HCT116 (cell line): Measurements from ENCODE around the gene TMEM80. TPM values are rescaled to one million over a fixed set of nuclear protein-coding genes. Genes with fewer than 3 reads are reported as not detected.

ENCODE experiments used
- ATAC-seq: fragments of 200-7000 bp; cut with Tn5 transposase; 2 replicates; pipeline ENCODE4 v1.9.1; 2020; ENCODE audit warnings: mild to moderate bottlenecking, moderate library complexity
- BruUV-seq: library from RNA; stranded (reverse); fragments of 400-500 nt; replicated peaks from 2 replicates; lab custom pipeline; 2021; lab: Mats Ljungman, UMichigan
- CTCF ChIA-PET: fragments of 300-600 bp; sonication (Branson Sonifier 250); formaldehyde crosslinking; loops from one replicate; lab custom pipeline; 2021; ENCODE audit warnings: antibody characterized with exemption; lab: Charles Lee
- POLR2A ChIA-PET: fragments of 300-600, 350-600 bp; sonication (Branson Sonifier 250); formaldehyde crosslinking; loops from one replicate; lab custom pipeline; 2021; ENCODE audit warnings: antibody characterized with exemption; lab: Charles Lee
- RAD21 ChIA-PET, 2 experiments: fragments of 300-600 bp; sonication (Branson Sonifier 250); formaldehyde crosslinking; loops; one replicate each; lab custom pipeline; 2023; ENCODE audit warnings: low total read pairs in 2 of 2; ENCODE audit not compliant: uncharacterized antibody in 2 of 2, unreplicated experiment in 2 of 2, low non-redundant PET in 1 of 2; lab: Charles Lee
- DNase-seq: peaks from one replicate; pipeline ENCODE4 v3.0.0-alpha.2; 2010; ENCODE audit warnings: low read depth, low spot score
- H2AFZ ChIP-seq: fragments of 200-600 bp; shearing (Covaris generic), sonication (generic); 2 replicates; pipeline ENCODE4 v1.6.1; 2017; ENCODE audit warnings: low read depth, mixed run types, mixed read lengths, antibody characterized with exemption, low read length; ENCODE audit not compliant: poor library complexity, severe bottlenecking
- H3K27ac ChIP-seq: 2 replicates; pipeline ENCODE4 v1.5.1; 2012; ENCODE audit warnings: low read depth, low read length
- H3K27me3 ChIP-seq: fragments of 200-600 bp; sonication (generic); 2 replicates; pipeline ENCODE4 v1.6.1; 2016; ENCODE audit warnings: mixed run types, low read length, mixed read lengths; ENCODE audit not compliant: insufficient read depth
- H3K36me3 ChIP-seq, 2 experiments: fragments of 200-500 bp in 1 of 2; fragments of 200-600 bp in 1 of 2; sonication (Bioruptor generic) in 1 of 2; sonication (generic) in 1 of 2; 2 replicates each; pipeline versions ENCODE4 v1.5.1 to v1.6.1; 2014 to 2016; ENCODE audit warnings: low read length in 2 of 2, inconsistent platforms in 1 of 2, mixed read lengths in 1 of 2, mixed run types in 1 of 2; ENCODE audit not compliant: insufficient read depth in 2 of 2, control insufficient read depth in 1 of 2
- H3K4me1 ChIP-seq, 2 experiments: fragments of 200-600 bp in 1 of 2; sonication (generic) in 1 of 2; 2 replicates each; pipeline versions ENCODE4 v1.5.1 to v1.6.1; 2012 to 2017; ENCODE audit warnings: low read length in 2 of 2, inconsistent platforms in 1 of 2, mild to moderate bottlenecking in 1 of 2, mixed read lengths in 1 of 2, mixed run types in 1 of 2, moderate library complexity in 1 of 2; ENCODE audit not compliant: insufficient read depth in 2 of 2, control insufficient read depth in 1 of 2
- H3K4me2 ChIP-seq: fragments of 200-600 bp; sonication (generic); 2 replicates; pipeline ENCODE4 v1.6.1; 2017; ENCODE audit warnings: mixed run types, low read length, mixed read lengths
- H3K4me3 ChIP-seq, 2 experiments: fragments of 200-600 bp in 1 of 2; sonication (generic) in 1 of 2; replicated peaks in 1 of 2; 2 replicates each; pipeline ENCODE4 v1.5.1; 2011 to 2016; ENCODE audit warnings: low read length in 2 of 2, control low read depth in 1 of 2, low read depth in 1 of 2, mild to moderate bottlenecking in 1 of 2, mixed read lengths in 1 of 2, mixed run types in 1 of 2
- H3K79me2 ChIP-seq: fragments of 200-600 bp; sonication (generic); 2 replicates; pipeline ENCODE4 v1.6.1; 2017; ENCODE audit warnings: mild to moderate bottlenecking, mixed run types, low read length, moderate library complexity, mixed read lengths; ENCODE audit not compliant: insufficient read depth
- H3K9ac ChIP-seq: fragments of 200-600 bp; sonication (generic); 2 replicates; pipeline ENCODE4 v1.6.1; 2016; ENCODE audit warnings: low read length, mixed read lengths
- H3K9me2 ChIP-seq: fragments of 200-600 bp; sonication (generic), shearing (Covaris generic); 2 replicates; pipeline ENCODE4 v1.6.1; 2017; ENCODE audit warnings: mixed run types, mild to moderate bottlenecking, moderate library complexity; ENCODE audit not compliant: insufficient read depth
- H3K9me3 ChIP-seq, 2 experiments: fragments of 200-500 bp in 1 of 2; fragments of 200-600 bp in 1 of 2; sonication (Bioruptor generic) in 1 of 2; sonication (generic) in 1 of 2; 2 replicates each; pipeline ENCODE4 v1.6.1; 2014 to 2017; ENCODE audit warnings: low read length in 2 of 2, mixed read lengths in 2 of 2, inconsistent platforms in 1 of 2, low read depth in 1 of 2, mild to moderate bottlenecking in 1 of 2, mixed run types in 1 of 2, moderate library complexity in 1 of 2; ENCODE audit not compliant: control insufficient read depth in 1 of 2, insufficient read depth in 1 of 2
- H4K20me1 ChIP-seq: fragments of 200-600 bp; sonication (generic), shearing (Covaris generic); 2 replicates; pipeline ENCODE4 v1.6.1; 2017; ENCODE audit warnings: mixed run types, mild to moderate bottlenecking, moderate library complexity; ENCODE audit not compliant: insufficient read depth
- CBX3 ChIP-seq: IDR thresholded peaks from 2 replicates; pipeline ENCODE4 v1.6.1; 2012; ENCODE audit warnings: low read depth
- EGR1 ChIP-seq: IDR thresholded peaks from 2 replicates; pipeline ENCODE4 v1.6.1; 2012; ENCODE audit warnings: low read depth
- ELF1 ChIP-seq: IDR thresholded peaks from 2 replicates; pipeline ENCODE4 v1.6.1; 2012; ENCODE audit warnings: low read depth, borderline replicate concordance
- FOSL1 ChIP-seq: IDR thresholded peaks from 2 replicates; pipeline ENCODE4 v1.6.1; 2012; ENCODE audit warnings: low read depth
- JUND ChIP-seq: IDR thresholded peaks from 2 replicates; pipeline ENCODE4 v1.6.1; 2012
- RAD21 ChIP-seq: IDR thresholded peaks from 2 replicates; pipeline ENCODE4 v1.6.1; 2012; ENCODE audit warnings: low read depth, mild to moderate bottlenecking
- REST ChIP-seq: IDR thresholded peaks from 2 replicates; pipeline ENCODE4 v1.6.1; 2012; ENCODE audit warnings: low read depth
- intact Hi-C: fragments of 100-400 bp; cut with micrococcal nuclease; formaldehyde crosslinking; loops from 2 replicates; pipeline ENCODE4 v1.10.0; 2022
- total RNA-seq: library from RNA; stranded (reverse); gene quantifications from one replicate; pipeline ENCODE4 v1.2.1, GENCODE V29; 2021; ENCODE audit not compliant: unreplicated experiment
- TF ChIP-seq, protein P1 (sequence below), 3 experiments: fragments of 200-600 bp in 1 of 3; sonication (generic) in 1 of 3; IDR thresholded peaks in 2 of 3; conservative IDR thresholded peaks in 1 of 3; 2 replicates each; pipeline ENCODE4 v1.5.1; 2012 to 2017; ENCODE audit warnings: low read depth in 2 of 3, low read length in 2 of 3, antibody characterized with exemption in 1 of 3, borderline replicate concordance in 1 of 3, control low read depth in 1 of 3, mild to moderate bottlenecking in 1 of 3, mixed read lengths in 1 of 3, mixed run types in 1 of 3, moderate library complexity in 1 of 3; ENCODE audit not compliant: insufficient read depth in 1 of 3

TMEM80 gene
- total RNA-seq, 1 experiment from 2014 or later, result 18.4 TPM

DNA sequence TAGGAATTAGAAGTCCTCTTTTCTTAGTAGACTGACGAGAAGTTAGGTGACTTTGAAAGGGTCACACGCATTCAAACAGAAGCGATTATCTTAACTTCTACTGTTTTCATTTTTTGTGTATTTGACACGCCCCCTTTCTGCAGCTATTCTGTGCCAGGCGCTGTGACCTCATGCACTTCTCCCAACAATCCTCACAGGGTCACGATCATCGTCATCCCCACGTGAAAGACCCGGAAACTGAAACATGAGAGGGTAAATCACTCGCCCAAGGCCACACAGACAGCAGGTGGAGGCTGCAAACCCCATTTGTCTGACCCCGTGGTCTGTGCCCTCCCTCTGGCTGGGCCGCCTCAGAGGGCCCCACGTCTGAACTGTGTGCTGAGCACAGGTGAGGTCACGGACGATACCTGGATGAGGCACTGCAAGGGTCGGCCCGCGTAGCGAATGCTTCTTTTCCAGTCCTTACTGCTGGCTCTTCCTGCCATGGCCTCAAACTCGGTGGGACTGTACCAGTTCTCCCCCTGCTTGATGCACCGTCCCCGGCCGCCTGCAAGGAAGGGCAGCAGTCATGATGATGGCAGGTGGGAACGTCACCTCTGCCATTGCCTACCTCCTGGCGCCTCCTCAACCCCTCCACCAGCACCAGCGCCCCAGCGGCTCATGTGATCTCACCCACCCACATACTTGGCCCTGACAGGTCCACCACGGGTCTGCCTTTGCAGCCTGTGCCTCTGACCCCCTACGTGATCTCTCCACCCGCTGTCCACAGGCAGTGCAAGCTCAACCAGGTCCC is 9.0 kb upstream of the TMEM80 start:
- Histone ChIP-seq H3K9ac (no peak overlapping the region), H3K27ac (no peak overlapping the region; the same call in 1 of the 2 replicates), H4K20me1 (no peaks in the 10 kb centered on the region), H3K9me3 (no peaks in the 10 kb centered on the region), H3K79me2 (peaks cover 2% of the 10 kb centered on the region; the same call in 1 of the 2 replicates), H3K27me3 (no peaks in the 10 kb centered on the region), H3K9me2 (no peaks in the 10 kb centered on the region), H2AFZ (no peak overlapping the region), H3K4me3 (no peak overlapping the region), H3K4me1 (no peaks in the 10 kb centered on the region), H3K36me3 (peaks cover 17 to 29% of the 10 kb centered on the region in 2 experiments), H3K4me2 (no peak overlapping the region)
- ChIA-PET CTCF (no interaction called here), RAD21 (no interaction called here), POLR2A (no interaction called here)
- no peak for TF ChIP-seq REST
- no peak for TF ChIP-seq ELF1
- DNase-seq (no peak), ATAC-seq (no peak)
- intact Hi-C loops, result no loop called here
- no TSS peak for BruUV-seq

- no peaks in the 10 kb centered on the region for H3K9me2 ChIP-seq
- POLR2A ChIA-PET, result no interaction called here
- H3K79me2 ChIP-seq, result peaks cover 11% of the 10 kb centered on the region
- H4K20me1 ChIP-seq, result no peaks in the 10 kb centered on the region
- peaks cover 17 to 29% of the 10 kb centered on the region in 2 experiments for H3K36me3 ChIP-seq
- H3K27me3 ChIP-seq, result no peaks in the 10 kb centered on the region
- CTCF ChIA-PET, result no interaction called here
- no peak overlapping the region for H3K4me3 ChIP-seq
- H3K4me1 ChIP-seq, result peaks cover 0 to under 1% of the 10 kb centered on the region in 2 experiments; a peak in 3 of 4 replicates
- BruUV-seq, result no TSS peak
- no peak overlapping the region for H3K4me2 ChIP-seq
- intact Hi-C loops, result no loop called here
- H3K27ac ChIP-seq, result no peak overlapping the region
- RAD21 ChIA-PET, result no interaction called here
- ATAC-seq (no peak), DNase-seq (no peak)
- no peak overlapping the region for H3K9ac ChIP-seq
- no peak overlapping the region for H2AFZ ChIP-seq
- H3K9me3 ChIP-seq, result no peaks in the 10 kb centered on the region
- TF ChIP-seq, protein P1, sequence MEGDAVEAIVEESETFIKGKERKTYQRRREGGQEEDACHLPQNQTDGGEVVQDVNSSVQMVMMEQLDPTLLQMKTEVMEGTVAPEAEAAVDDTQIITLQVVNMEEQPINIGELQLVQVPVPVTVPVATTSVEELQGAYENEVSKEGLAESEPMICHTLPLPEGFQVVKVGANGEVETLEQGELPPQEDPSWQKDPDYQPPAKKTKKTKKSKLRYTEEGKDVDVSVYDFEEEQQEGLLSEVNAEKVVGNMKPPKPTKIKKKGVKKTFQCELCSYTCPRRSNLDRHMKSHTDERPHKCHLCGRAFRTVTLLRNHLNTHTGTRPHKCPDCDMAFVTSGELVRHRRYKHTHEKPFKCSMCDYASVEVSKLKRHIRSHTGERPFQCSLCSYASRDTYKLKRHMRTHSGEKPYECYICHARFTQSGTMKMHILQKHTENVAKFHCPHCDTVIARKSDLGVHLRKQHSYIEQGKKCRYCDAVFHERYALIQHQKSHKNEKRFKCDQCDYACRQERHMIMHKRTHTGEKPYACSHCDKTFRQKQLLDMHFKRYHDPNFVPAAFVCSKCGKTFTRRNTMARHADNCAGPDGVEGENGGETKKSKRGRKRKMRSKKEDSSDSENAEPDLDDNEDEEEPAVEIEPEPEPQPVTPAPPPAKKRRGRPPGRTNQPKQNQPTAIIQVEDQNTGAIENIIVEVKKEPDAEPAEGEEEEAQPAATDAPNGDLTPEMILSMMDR (IDR thresholded peaks at IDR 0.05 in 2 of 3, conservative IDR thresholded peaks at IDR 0.05 in 1 of 3; ENCODE audit: borderline replicate concordance in 1 of 3, insufficient read depth in 1 of 3, low read depth in 2 of 3, low read length in 2 of 3), result no peak
- TF ChIP-seq ELF1 (no peak), CBX3 (no peak), REST (no peak), EGR1 (no peak), FOSL1 (no peak), JUND (no peak), RAD21 (no peak)
Measured at GRCh38 chr11:687751-688150, 7.9 kb upstream of the TMEM80 start.
